ENCODE measurements around the gene ETV3.

DNA sequence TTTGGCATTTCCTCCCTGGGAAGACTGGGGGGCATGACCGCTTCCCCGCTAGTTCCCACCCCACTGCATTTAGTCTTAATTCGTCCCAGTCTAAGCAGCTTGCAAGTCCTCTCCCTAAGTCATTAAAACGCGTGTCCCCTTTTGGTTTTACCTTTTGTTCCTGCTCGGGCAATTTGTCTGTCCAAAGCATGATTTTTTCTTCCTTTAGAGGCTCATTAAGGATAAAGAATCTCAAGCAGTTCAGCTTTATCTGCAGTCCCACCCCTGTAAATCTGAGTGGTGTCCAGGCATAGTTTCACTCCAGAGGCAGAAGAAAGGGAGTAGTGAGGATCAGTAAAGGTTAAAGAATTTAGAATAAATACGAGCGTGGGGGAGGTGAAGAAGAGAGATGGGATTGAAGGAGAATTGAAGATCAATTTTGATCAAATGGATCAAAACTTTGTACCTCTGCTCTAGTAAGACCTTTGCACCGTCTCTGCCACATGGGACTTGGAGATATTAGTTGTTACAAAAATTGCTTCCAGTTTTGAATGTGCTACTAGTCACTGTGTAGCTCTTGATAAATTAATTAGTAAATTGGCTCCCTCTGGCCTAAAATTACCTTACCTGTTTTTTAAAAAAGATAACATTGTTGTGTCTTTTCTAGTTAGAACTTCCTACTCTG is 989 bp upstream of the ETV3 start:
- no peak for TF ChIP-seq CBX5 (IDR thresholded peaks at IDR 0.05; ENCODE audit: low read depth)
- TF ChIP-seq CREB1 (IDR thresholded peaks at IDR 0.05; ENCODE audit: low read depth) = no peak
- no peak for TF ChIP-seq CHD4 (IDR thresholded peaks at IDR 0.05)
- no peak for TF ChIP-seq CEBPB (IDR thresholded peaks at IDR 0.05; ENCODE audit: borderline replicate concordance in 1 of 2, low read depth in 2 of 2, low read length in 2 of 2)
- no peak for TF ChIP-seq POLR2AphosphoS5 (IDR thresholded peaks at IDR 0.05; ENCODE audit: low read length)
- TF ChIP-seq CTCF (IDR thresholded peaks at IDR 0.05 in 2 of 3, conservative IDR thresholded peaks at IDR 0.05 in 1 of 3; ENCODE audit: control insufficient read depth in 2 of 3, extremely low read depth in 1 of 3, insufficient read depth in 1 of 3, low read depth in 3 of 3, low read length in 3 of 3) = no peak
- TF ChIP-seq KLF5 (IDR thresholded peaks at IDR 0.05; ENCODE audit: partially characterized antibody) = no peak
- no peak for TF ChIP-seq TAF1 (IDR thresholded peaks at IDR 0.05; ENCODE audit: borderline replicate concordance, low read depth, low read length)

Measured in GM12878 (cell line).